ENCODE results near the gene ADGRG3.
A peak's percentile ranks its signal among the peaks of the same experiment; 100 is the strongest.

The ADGRG3 gene

DNA sequence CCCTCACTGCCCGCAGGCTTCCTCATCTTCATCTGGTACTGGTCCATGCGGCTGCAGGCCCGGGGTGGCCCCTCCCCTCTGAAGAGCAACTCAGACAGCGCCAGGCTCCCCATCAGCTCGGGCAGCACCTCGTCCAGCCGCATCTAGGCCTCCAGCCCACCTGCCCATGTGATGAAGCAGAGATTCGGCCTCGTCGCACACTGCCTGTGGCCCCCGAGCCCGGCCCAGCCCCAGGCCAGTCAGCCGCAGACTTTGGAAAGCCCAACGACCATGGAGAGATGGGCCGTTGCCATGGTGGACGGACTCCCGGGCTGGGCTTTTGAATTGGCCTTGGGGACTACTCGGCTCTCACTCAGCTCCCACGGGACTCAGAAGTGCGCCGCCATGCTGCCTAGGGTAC lies 4.7 kb upstream of the ADGRG3 start:
- TF ChIP-seq CTCF (IDR thresholded peaks at IDR 0.05), result no peak
- Mint-ChIP-seq H3K9me3 (no peaks in the 10 kb centered on the region), H3K4me1 (peaks cover 21% of the 10 kb centered on the region), H3K4me3 (no peak overlapping the region), H3K36me3 (ENCODE audit: low read depth) (no peaks in the 10 kb centered on the region), H3K27ac (no peak overlapping the region), H3K27me3 (ENCODE audit: low read depth, poor library complexity) (peaks cover 2% of the 10 kb centered on the region)
- DNase-seq, result no peak

DNA sequence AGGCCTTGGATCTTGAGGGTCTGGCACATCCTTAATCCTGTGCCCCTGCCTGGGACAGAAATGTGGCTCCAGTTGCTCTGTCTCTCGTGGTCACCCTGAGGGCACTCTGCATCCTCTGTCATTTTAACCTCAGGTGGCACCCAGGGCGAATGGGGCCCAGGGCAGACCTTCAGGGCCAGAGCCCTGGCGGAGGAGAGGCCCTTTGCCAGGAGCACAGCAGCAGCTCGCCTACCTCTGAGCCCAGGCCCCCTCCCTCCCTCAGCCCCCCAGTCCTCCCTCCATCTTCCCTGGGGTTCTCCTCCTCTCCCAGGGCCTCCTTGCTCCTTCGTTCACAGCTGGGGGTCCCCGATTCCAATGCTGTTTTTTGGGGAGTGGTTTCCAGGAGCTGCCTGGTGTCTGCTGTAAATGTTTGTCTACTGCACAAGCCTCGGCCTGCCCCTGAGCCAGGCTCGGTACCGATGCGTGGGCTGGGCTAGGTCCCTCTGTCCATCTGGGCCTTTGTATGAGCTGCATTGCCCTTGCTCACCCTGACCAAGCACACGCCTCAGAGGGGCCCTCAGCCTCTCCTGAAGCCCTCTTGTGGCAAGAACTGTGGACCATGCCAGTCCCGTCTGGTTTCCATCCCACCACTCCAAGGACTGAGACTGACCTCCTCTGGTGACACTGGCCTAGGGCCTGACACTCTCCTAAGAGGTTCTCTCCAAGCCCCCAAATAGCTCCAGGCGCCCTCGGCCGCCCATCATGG lies 4.0 kb upstream of the ADGRG3 start:
- Mint-ChIP-seq H3K27ac (peak overlapping the region; percentile 35), H3K36me3 (ENCODE audit: low read depth) (no peaks in the 10 kb centered on the region), H3K9me3 (no peaks in the 10 kb centered on the region), H3K4me3 (no peak overlapping the region), H3K27me3 (ENCODE audit: low read depth, poor library complexity) (peaks cover 2% of the 10 kb centered on the region), H3K4me1 (peaks cover 28% of the 10 kb centered on the region)
- DNase-seq, result no peak
- TF ChIP-seq CTCF (IDR thresholded peaks at IDR 0.05), result no peak

DNA sequence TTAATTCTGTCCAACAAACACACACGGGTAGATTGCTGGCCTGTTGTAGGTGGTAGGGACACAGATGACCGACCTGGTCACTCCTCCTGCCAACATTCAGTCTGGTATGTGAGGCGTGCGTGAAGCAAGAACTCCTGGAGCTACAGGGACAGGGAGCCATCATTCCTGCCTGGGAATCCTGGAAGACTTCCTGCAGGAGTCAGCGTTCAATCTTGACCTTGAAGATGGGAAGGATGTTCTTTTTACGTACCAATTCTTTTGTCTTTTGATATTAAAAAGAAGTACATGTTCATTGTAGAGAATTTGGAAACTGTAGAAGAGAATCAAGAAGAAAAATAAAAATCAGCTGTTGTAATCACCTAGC lies 3.5 kb upstream of the ADGRG3 start:
- no peak for DNase-seq
- TF ChIP-seq CTCF (IDR thresholded peaks at IDR 0.05), result no peak
- Mint-ChIP-seq H3K27ac (peak overlapping the region; percentile 72), H3K9me3 (no peaks in the 10 kb centered on the region), H3K4me3 (no peak overlapping the region), H3K27me3 (ENCODE audit: low read depth, poor library complexity) (peaks cover 2% of the 10 kb centered on the region), H3K4me1 (peaks cover 33% of the 10 kb centered on the region), H3K36me3 (ENCODE audit: low read depth) (no peaks in the 10 kb centered on the region)

DNA sequence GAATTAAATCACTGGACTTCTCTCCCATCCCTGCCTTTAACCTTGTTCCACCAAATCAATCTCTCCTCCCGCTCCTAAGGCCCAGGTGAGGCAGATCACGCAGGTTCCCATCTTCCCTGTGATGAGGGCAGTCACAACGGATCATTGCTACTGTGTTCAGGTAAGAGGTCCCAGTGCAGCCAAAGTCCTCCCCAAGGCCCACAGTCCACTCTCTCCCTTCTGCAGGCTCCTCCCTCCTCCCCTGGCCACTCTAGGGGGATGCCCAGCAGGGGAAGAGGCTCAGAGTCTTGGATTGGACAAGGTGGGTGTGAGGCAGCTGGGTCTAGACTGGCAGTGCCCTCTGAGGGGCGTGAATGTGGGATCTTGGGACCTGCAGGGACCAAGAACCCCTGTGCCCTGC lies 2.6 kb upstream of the ADGRG3 start:
- Mint-ChIP-seq H3K9me3 (no peaks in the 10 kb centered on the region), H3K27ac (no peak overlapping the region), H3K27me3 (ENCODE audit: low read depth, poor library complexity) (no peaks in the 10 kb centered on the region), H3K4me3 (no peak overlapping the region), H3K36me3 (ENCODE audit: low read depth) (no peaks in the 10 kb centered on the region), H3K4me1 (peaks cover 34% of the 10 kb centered on the region)
- no peak for DNase-seq
- TF ChIP-seq CTCF (IDR thresholded peaks at IDR 0.05), result no peak

DNA sequence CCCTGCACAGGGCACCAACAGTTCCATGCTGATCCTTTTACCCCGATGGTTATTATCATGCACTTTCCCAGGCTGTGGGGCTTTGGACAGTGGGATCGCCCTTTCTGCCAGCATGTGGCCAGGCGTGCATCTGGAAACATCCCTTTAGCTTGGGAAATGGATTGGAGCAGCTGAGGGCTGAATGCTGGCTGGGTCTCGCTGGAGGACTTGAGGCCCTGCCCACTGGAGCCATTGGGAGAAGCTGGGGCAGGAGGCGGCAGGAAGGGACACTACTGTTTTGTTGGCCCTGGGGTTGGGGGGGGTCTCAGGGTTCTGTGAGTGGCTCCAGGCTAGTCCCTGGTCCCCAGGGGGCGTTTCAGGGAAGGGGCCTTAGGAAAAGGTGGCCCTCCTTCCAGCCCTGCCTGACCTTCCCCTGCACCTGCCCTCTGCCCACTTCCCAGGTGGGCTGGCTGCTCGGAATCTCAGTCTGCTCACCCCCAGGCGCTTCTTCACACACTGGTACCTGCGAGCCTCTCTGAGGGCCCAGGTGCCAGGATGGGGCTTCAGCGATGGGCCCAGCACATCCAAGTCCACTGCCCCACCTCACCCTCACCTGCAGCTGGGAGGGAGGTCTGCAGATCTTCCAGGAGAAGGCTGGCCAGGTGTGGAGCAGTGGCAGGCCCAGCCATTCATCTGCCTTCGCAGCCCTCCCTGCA lies 1.6 kb upstream of the ADGRG3 start:
- Mint-ChIP-seq H3K9me3 (no peaks in the 10 kb centered on the region), H3K4me3 (no peak overlapping the region), H3K27me3 (ENCODE audit: low read depth, poor library complexity) (no peaks in the 10 kb centered on the region), H3K27ac (no peak overlapping the region), H3K4me1 (peaks cover 42% of the 10 kb centered on the region), H3K36me3 (ENCODE audit: low read depth) (no peaks in the 10 kb centered on the region)
- no peak for TF ChIP-seq CTCF (IDR thresholded peaks at IDR 0.05)
- DNase-seq, result no peak
